Liver (tissue), 3 donors: Measurements from ENCODE around the gene SKAP1.

ENCODE experiments used
- EGR1 ChIP-seq, 2 donors: IDR thresholded peaks; 2 replicates each; pipeline ENCODE4 v1.6.1; 2016 to 2018; ENCODE audit warnings: antibody characterized with exemption in 2 of 2, low read depth in 2 of 2
- FOXA1 ChIP-seq: IDR thresholded peaks from 2 replicates; pipeline ENCODE4 v1.6.1; 2016; ENCODE audit warnings: antibody characterized with exemption
- GABPA ChIP-seq, 2 donors: IDR thresholded peaks in 1 of 2; conservative IDR thresholded peaks in 1 of 2; 2 replicates each; pipeline ENCODE4 v1.6.1; 2016; ENCODE audit warnings: antibody characterized with exemption in 2 of 2, mild to moderate bottlenecking in 1 of 2, moderate library complexity in 1 of 2
- JUND ChIP-seq, 2 donors: IDR thresholded peaks; 2 replicates each; pipeline ENCODE4 v1.6.1; 2016; ENCODE audit warnings: antibody characterized with exemption in 2 of 2
- RAD21 ChIP-seq, 2 donors: IDR thresholded peaks; 2 replicates each; pipeline ENCODE4 v1.6.1; 2016; ENCODE audit warnings: antibody characterized with exemption in 2 of 2, mild to moderate bottlenecking in 2 of 2
- SP1 ChIP-seq: IDR thresholded peaks from 2 replicates; pipeline ENCODE4 v1.6.1; 2018; ENCODE audit warnings: antibody characterized with exemption, mild to moderate bottlenecking
- TAF1 ChIP-seq: conservative IDR thresholded peaks from 2 replicates; pipeline ENCODE4 v1.6.1; 2016; ENCODE audit warnings: antibody characterized with exemption, mild to moderate bottlenecking
- YY1 ChIP-seq: IDR thresholded peaks from 2 replicates; pipeline ENCODE4 v1.6.1; 2016; ENCODE audit warnings: antibody characterized with exemption, mild to moderate bottlenecking
- TF ChIP-seq, protein P1 (sequence below): fragments of 150-350 bp; IDR thresholded peaks from 2 replicates; pipeline ENCODE4 v1.5.1; 2017; ENCODE audit warnings: improper control_type of control experiment, low read depth, low read length; ENCODE audit not compliant: missing input control
- TF ChIP-seq, protein P2 (sequence below): IDR thresholded peaks from 2 replicates; pipeline ENCODE4 v1.6.1; 2016; ENCODE audit warnings: antibody characterized with exemption
- TF ChIP-seq, protein P3 (sequence below): IDR thresholded peaks from 2 replicates; pipeline ENCODE4 v1.6.1; 2016; ENCODE audit warnings: antibody characterized with exemption, mild to moderate bottlenecking
- TF ChIP-seq, protein P4 (sequence below): IDR thresholded peaks from 2 replicates; pipeline ENCODE4 v1.6.1; 2016; ENCODE audit warnings: antibody characterized with exemption
- donor health status: healthy.
- donor health status: healthy.

DNA sequence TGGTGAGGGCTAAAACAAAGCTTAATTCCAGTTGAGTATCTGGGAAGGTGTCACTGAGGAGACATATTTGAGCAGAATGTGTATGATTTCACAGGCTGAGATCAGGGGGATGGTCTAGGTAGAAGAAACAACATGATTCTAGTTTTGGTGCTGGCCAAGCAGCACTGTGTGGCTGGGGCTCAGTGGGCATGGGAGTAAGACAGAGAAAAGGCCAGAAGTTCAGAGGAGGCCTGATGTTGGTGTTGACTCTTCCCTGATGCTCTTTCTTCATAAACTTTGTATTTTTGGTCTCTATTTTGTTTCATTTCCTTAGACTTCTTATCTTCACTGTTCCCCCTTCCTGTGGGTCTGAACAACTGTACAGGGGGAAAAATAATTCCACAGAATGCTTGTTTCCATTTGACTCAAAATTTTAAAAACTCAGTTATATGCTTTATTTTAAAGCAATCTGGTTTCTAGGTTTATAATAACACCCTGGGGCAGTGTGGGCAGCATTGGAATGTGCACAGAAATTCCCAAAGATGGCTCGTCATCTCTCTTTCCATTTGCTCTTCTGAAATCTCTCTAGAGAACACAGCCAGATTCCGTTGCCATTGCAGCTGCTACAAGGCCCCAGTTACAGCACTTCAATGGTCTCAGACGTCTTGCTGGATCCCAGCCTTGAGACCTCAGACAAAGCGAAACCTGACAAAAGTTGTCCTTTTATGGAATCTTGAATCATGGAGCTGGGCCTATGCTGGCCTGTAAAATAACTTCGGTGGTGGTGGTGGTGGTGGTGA lies 254.1 kb downstream of the SKAP1 start:
- TF ChIP-seq, protein P1, sequence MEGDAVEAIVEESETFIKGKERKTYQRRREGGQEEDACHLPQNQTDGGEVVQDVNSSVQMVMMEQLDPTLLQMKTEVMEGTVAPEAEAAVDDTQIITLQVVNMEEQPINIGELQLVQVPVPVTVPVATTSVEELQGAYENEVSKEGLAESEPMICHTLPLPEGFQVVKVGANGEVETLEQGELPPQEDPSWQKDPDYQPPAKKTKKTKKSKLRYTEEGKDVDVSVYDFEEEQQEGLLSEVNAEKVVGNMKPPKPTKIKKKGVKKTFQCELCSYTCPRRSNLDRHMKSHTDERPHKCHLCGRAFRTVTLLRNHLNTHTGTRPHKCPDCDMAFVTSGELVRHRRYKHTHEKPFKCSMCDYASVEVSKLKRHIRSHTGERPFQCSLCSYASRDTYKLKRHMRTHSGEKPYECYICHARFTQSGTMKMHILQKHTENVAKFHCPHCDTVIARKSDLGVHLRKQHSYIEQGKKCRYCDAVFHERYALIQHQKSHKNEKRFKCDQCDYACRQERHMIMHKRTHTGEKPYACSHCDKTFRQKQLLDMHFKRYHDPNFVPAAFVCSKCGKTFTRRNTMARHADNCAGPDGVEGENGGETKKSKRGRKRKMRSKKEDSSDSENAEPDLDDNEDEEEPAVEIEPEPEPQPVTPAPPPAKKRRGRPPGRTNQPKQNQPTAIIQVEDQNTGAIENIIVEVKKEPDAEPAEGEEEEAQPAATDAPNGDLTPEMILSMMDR: no peak
- TF ChIP-seq, protein P2, sequence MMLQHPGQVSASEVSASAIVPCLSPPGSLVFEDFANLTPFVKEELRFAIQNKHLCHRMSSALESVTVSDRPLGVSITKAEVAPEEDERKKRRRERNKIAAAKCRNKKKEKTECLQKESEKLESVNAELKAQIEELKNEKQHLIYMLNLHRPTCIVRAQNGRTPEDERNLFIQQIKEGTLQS: no peak
- TF ChIP-seq RAD21 (IDR thresholded peaks at IDR 0.05) (no peak), SP1 (no peak), EGR1 (IDR thresholded peaks at IDR 0.05; ENCODE audit: low read depth in 2 of 2) (no peak), JUND (IDR thresholded peaks at IDR 0.05) (no peak), YY1 (no peak), GABPA (IDR thresholded peaks at IDR 0.05 in 1 of 2, conservative IDR thresholded peaks at IDR 0.05 in 1 of 2) (no peak), TAF1 (no peak), FOXA1 (no peak)
- TF ChIP-seq, protein P3, sequence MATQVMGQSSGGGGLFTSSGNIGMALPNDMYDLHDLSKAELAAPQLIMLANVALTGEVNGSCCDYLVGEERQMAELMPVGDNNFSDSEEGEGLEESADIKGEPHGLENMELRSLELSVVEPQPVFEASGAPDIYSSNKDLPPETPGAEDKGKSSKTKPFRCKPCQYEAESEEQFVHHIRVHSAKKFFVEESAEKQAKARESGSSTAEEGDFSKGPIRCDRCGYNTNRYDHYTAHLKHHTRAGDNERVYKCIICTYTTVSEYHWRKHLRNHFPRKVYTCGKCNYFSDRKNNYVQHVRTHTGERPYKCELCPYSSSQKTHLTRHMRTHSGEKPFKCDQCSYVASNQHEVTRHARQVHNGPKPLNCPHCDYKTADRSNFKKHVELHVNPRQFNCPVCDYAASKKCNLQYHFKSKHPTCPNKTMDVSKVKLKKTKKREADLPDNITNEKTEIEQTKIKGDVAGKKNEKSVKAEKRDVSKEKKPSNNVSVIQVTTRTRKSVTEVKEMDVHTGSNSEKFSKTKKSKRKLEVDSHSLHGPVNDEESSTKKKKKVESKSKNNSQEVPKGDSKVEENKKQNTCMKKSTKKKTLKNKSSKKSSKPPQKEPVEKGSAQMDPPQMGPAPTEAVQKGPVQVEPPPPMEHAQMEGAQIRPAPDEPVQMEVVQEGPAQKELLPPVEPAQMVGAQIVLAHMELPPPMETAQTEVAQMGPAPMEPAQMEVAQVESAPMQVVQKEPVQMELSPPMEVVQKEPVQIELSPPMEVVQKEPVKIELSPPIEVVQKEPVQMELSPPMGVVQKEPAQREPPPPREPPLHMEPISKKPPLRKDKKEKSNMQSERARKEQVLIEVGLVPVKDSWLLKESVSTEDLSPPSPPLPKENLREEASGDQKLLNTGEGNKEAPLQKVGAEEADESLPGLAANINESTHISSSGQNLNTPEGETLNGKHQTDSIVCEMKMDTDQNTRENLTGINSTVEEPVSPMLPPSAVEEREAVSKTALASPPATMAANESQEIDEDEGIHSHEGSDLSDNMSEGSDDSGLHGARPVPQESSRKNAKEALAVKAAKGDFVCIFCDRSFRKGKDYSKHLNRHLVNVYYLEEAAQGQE: no peak
- TF ChIP-seq, protein P4, sequence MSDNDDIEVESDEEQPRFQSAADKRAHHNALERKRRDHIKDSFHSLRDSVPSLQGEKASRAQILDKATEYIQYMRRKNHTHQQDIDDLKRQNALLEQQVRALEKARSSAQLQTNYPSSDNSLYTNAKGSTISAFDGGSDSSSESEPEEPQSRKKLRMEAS: no peak
